OCI-LY1 (cell line): ENCODE measurements around the gene MME.
A peak's percentile ranks its signal among the peaks of the same experiment; 100 is the strongest.

ENCODE experiments used
- H2AFZ ChIP-seq: fragments of 200-600 bp; sonication (generic), shearing (Covaris generic); 2 replicates; pipeline ENCODE4 v1.6.0; 2014; ENCODE audit warnings: antibody characterized with exemption, mild to moderate bottlenecking, low read length
- H3F3A ChIP-seq: fragments of 200-600 bp; sonication (generic), shearing (Covaris generic); 2 replicates; pipeline ENCODE4 v1.6.0; 2014; ENCODE audit warnings: mild to moderate bottlenecking, antibody characterized with exemption, low read length, moderate library complexity; ENCODE audit not compliant: insufficient read depth
- H3K27ac ChIP-seq: fragments of 200-600 bp; sonication (generic); 2 replicates; pipeline ENCODE4 v1.5.1; 2014; ENCODE audit warnings: low read length, mixed run types, mild to moderate bottlenecking, low read depth; ENCODE audit not compliant: poor library complexity, severe bottlenecking
- H3K27me3 ChIP-seq: fragments of 200-600 bp; sonication (generic); 2 replicates; pipeline ENCODE4 v1.6.0; 2014; ENCODE audit warnings: antibody characterized with exemption, mild to moderate bottlenecking, low read length, moderate library complexity; ENCODE audit not compliant: insufficient read depth
- H3K36me3 ChIP-seq: fragments of 200-600 bp; sonication (generic); 2 replicates; pipeline ENCODE4 v1.6.1; 2014; ENCODE audit warnings: mild to moderate bottlenecking, antibody characterized with exemption, low read length, moderate library complexity, mixed read lengths; ENCODE audit not compliant: insufficient read depth
- H3K4me1 ChIP-seq: fragments of 200-600 bp; sonication (generic); 2 replicates; pipeline ENCODE4 v1.5.1; 2014; ENCODE audit warnings: mild to moderate bottlenecking, low read length, moderate library complexity; ENCODE audit not compliant: insufficient read depth, severe bottlenecking
- H3K4me2 ChIP-seq: fragments of 200-600 bp; sonication (generic), shearing (Covaris generic); 2 replicates; pipeline ENCODE4 v1.6.1; 2014; ENCODE audit warnings: low read length
- H3K4me3 ChIP-seq: fragments of 200-600 bp; sonication (generic); 2 replicates; pipeline ENCODE4 v1.5.1; 2014; ENCODE audit warnings: low read length, low read depth, mild to moderate bottlenecking, mixed read lengths; ENCODE audit not compliant: poor library complexity, severe bottlenecking
- H3K79me2 ChIP-seq: fragments of 200-600 bp; shearing (Covaris generic); 2 replicates; pipeline ENCODE4 v1.6.1; 2016; ENCODE audit warnings: mixed run types, low read length, mixed read lengths; ENCODE audit not compliant: insufficient read depth
- H3K9ac ChIP-seq: fragments of 200-600 bp; sonication (generic), shearing (Covaris generic); 2 replicates; pipeline ENCODE4 v1.6.1; 2014; ENCODE audit warnings: mild to moderate bottlenecking, low read length, mixed read lengths
- H3K9me2 ChIP-seq: fragments of 200-600 bp; sonication (generic), shearing (Covaris generic); 2 replicates; pipeline ENCODE4 v1.6.1; 2014; ENCODE audit warnings: low read depth, mild to moderate bottlenecking, low read length, mixed read lengths
- H3K9me3 ChIP-seq: fragments of 200-600 bp; shearing (Covaris generic); 2 replicates; pipeline ENCODE4 v1.6.1; 2014; ENCODE audit warnings: low read length, mixed read lengths
- H4K20me1 ChIP-seq: fragments of 200-600 bp; sonication (generic), shearing (Covaris generic); 2 replicates; pipeline ENCODE4 v1.6.0; 2016; ENCODE audit warnings: mild to moderate bottlenecking, low read length; ENCODE audit not compliant: insufficient read depth
- CTCF ChIP-seq: fragments of 200-600 bp; sonication (generic), shearing (Covaris generic); IDR thresholded peaks from 2 replicates; pipeline ENCODE4 v1.5.1; 2017; ENCODE audit warnings: mild to moderate bottlenecking, antibody characterized with exemption, low read length, moderate library complexity, mixed read lengths
- EZH2 ChIP-seq: fragments of 200-600 bp; sonication (generic), shearing (Covaris generic); IDR thresholded peaks from 2 replicates; pipeline ENCODE4 v1.8.0; 2017; ENCODE audit warnings: borderline replicate concordance, mixed run types, mild to moderate bottlenecking, antibody characterized with exemption, low read length, moderate library complexity, mixed read lengths

MME gene

DNA sequence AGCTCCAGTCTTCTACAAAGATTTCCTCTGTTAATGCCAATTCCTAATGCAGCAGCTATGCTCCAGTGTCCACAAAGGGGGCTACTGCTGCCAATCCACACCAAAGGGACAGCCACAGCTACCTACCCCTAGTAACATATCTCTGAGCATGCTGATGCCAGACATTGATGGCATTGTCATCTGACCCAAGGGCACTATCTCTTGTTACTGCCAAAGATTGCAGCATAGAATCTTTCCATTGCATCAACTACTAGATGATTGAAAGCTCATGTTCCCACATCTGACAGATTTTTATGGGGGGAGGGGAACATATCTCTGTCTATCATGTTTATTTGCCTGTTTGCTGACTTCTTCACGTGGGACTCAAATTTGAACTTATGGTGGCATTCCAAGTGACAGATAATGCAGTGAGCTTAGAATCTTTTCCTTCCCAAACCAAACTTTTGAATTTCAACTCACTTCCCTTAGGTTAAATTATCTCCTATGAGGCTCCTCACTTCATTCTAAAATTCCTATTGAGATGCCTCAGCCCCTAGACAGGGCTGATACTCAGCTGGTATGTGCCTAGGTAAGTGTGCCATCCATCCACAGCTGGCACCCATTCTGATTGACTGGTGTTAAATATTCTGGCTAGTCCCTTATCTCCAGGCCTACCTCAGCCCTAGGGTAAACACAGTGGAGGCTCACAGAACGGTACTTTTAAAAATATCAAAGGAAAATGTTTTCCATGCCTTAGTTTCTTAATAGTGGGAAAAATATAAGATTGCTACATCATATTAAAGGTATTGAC lies 113.0 kb downstream of the MME start:
- Histone ChIP-seq H3K36me3 (no peaks in the 10 kb centered on the region), H3K4me2 (no peak overlapping the region), H4K20me1 (no peaks in the 10 kb centered on the region), H2AFZ (no peak overlapping the region), H3K9me2 (no peaks in the 10 kb centered on the region), H3K9ac (no peak overlapping the region), H3K4me1 (peaks cover 7% of the 10 kb centered on the region), H3K4me3 (no peak overlapping the region), H3K27ac (no peak overlapping the region), H3K79me2 (no peaks in the 10 kb centered on the region), H3K9me3 (no peaks in the 10 kb centered on the region), H3F3A (0 out of 2 replicates have a peak, but pooled peaks cover 3% of the 10 kb centered on the region), H3K27me3 (no peaks in the 10 kb centered on the region)
- no peak for TF ChIP-seq EZH2
- no peak for TF ChIP-seq CTCF

GRCh38 chr3:155193868-155194267 lies 113.7 kb downstream of the MME start:
- Histone ChIP-seq H3K9me3 (no peaks in the 10 kb centered on the region), H3K79me2 (no peaks in the 10 kb centered on the region), H3K36me3 (no peaks in the 10 kb centered on the region), H2AFZ (no peak overlapping the region), H3K4me3 (no peak overlapping the region), H3K27me3 (no peaks in the 10 kb centered on the region), H3F3A (no peaks in the 10 kb centered on the region), H4K20me1 (no peaks in the 10 kb centered on the region), H3K27ac (no peak overlapping the region), H3K9me2 (no peaks in the 10 kb centered on the region), H3K4me2 (no peak overlapping the region), H3K9ac (no peak overlapping the region), H3K4me1 (peaks cover 7% of the 10 kb centered on the region)
- TF ChIP-seq CTCF (no peak), EZH2 (no peak)

DNA sequence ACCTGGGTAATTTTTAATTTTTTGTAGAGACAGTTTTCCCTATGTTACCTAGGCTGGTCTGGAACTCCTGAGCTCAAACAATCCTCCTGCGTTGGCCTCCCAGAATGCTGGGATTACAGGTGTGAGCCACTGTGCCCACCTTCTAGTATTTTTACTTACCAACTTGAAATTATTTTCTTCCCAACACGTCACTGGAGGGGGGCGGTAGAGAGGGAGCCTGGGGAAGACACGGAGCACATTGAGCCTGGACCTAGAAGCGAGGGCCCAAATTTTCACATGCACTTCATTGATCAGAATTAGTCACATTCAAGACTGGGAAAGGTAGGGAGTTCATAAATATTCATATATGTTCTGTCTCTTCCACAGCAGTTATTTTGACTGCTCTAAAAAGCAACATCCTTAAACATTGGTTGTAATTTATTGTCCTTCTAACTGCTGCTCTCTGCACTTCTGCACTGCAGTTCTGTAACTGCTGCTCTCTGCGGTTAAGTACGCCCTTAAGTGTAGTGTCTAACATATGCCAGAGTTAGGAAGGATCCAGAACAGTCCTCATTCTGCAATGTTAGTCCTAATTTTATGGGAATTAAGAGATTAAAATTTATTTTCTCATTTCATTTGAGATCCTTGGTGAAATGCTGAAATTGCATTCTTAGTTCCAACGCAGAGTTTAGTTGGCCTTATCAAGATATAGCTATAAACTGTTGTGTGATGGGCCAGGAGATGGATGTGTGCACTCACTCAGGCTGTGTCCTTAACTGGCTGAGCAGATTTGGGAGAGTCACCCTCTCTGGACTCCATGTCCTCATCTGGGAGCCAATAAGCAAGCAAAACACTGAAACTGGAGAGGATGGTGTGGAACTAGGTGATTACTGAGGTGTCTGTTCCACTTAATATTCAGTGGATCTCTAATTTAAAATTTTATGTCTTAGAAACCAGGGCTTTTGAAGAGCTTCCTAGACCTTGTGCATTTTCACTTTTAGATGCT lies 115.1 kb downstream of the MME start:
- no peaks in the 10 kb centered on the region for H3F3A ChIP-seq
- H4K20me1 ChIP-seq = no peaks in the 10 kb centered on the region
- no peak overlapping the region for H2AFZ ChIP-seq
- no peak overlapping the region for H3K4me2 ChIP-seq
- H3K9me2 ChIP-seq = no peaks in the 10 kb centered on the region
- H3K27ac ChIP-seq = no peak overlapping the region
- H3K4me3 ChIP-seq = no peak overlapping the region
- peaks cover 6% of the 10 kb centered on the region for H3K4me1 ChIP-seq
- no peak overlapping the region for H3K9ac ChIP-seq
- H3K9me3 ChIP-seq = no peaks in the 10 kb centered on the region
- no peaks in the 10 kb centered on the region for H3K27me3 ChIP-seq
- TF ChIP-seq CTCF (peak; percentile 29), EZH2 (no peak)
- no peaks in the 10 kb centered on the region for H3K36me3 ChIP-seq
- no peaks in the 10 kb centered on the region for H3K79me2 ChIP-seq
